K562 (cell line): Measurements from ENCODE around the gene GPR135.

Experiments
- TBP ChIP-seq: optimal IDR thresholded peaks from 2 replicates; pipeline ENCODE3; 2011; ENCODE audit warnings: low read depth, low read length, improper control_type of control experiment
- ZNF274 ChIP-seq: IDR thresholded peaks from 2 replicates; pipeline ENCODE4 v1.6.1; 2011; ENCODE audit warnings: low read depth, mild to moderate bottlenecking, low read length, moderate library complexity, borderline replicate concordance

DNA sequence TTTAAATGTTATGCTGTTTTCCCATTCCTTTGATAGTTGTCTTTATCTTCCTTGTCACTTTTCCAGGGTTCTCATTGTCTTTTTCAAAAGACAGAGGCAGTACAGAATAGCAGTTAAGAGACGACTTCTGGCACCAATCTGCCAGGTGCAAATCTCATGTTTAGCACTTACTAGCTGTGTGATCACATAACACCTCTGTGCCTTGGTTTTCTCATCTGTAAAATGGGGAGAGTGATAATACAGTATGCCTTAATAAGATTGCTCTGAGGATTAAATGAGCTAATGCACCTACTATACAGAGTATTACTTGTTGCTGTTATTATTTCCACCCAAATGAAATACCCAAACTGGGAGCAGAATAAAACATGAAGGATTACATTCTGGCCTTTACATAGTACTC lies 4.8 kb downstream of the GPR135 start:
- no peak for TF ChIP-seq TBP
- TF ChIP-seq ZNF274, result no peak
